ENCODE measurements around the gene RAB4A. TPM values are rescaled to one million over a fixed set of nuclear protein-coding genes. Genes with fewer than 3 reads are reported as not detected.

Gene RAB4A
- total and polyA plus RNA-seq, 9 of the 15 experiments (the other 6 are each of a cell fraction or from before 2014, with no cell fraction given) = 8.3 to 61.0 (median 26.7) TPM

DNA sequence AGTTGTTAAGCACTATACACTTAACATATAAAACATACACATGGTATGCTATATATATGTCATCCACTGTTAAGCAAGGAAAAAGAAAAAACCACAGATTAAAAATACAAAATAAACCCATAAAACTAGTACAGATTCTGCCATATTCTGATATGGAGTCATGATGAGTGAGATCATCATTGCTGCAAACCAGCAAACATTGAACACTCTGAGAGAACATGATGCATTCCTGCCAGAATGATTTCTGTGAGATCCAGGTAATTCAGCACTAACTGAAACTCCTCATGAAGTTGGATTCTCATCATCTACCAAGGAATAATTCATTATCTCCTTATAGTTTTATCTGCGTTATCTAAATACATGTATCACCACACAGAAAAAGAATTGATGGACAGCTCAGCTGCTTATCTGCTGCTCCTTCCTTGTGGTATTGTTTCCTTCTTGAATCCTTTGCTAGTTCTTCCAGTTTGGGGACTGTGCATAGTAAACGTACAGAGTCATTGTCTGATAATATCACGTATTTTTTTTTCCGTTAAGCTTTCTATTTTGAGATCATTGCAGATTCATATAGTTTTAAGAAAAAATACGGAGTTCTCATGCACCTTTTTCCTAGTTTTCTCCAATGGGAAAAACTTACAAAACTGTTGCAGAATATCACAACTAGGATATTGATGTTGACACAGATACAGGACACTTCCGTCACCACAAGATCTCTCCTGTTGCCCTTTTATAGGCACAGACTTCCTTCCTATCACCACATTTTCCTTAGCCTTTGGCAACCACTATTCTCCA lies 9.3 kb downstream of the RAB4A start (continued):
- TF ChIP-seq RERE (CRISPR knock-in tag; IDR thresholded peaks at IDR 0.05; ENCODE audit: borderline replicate concordance) = no peak
- no peak for TF ChIP-seq E2F8 (IDR thresholded peaks at IDR 0.05; ENCODE audit: low read depth, partially characterized antibody)
- TF ChIP-seq KHSRP (IDR thresholded peaks at IDR 0.05) = no peak
- no peak for TF ChIP-seq SNAPC5 (CRISPR knock-in tag; IDR thresholded peaks at IDR 0.05)
- peak; percentile 82 for TF ChIP-seq SMARCA4 (IDR thresholded peaks at IDR 0.05)
- peak; percentile 49; the same call in 1 of the 2 replicates for TF ChIP-seq MAFG (tag; conservative IDR thresholded peaks at IDR 0.05)
- no peak for TF ChIP-seq ZNF584 (CRISPR knock-in tag; IDR thresholded peaks at IDR 0.05; ENCODE audit: low read depth)
- TF ChIP-seq ZNF121 (CRISPR knock-in tag; conservative IDR thresholded peaks at IDR 0.05) = no peak
- no peak for TF ChIP-seq HOMEZ (CRISPR knock-in tag; IDR thresholded peaks at IDR 0.05)
- no peak for TF ChIP-seq PHF20 (IDR thresholded peaks at IDR 0.05; ENCODE audit: partially characterized antibody)
- TF ChIP-seq, protein P1, sequence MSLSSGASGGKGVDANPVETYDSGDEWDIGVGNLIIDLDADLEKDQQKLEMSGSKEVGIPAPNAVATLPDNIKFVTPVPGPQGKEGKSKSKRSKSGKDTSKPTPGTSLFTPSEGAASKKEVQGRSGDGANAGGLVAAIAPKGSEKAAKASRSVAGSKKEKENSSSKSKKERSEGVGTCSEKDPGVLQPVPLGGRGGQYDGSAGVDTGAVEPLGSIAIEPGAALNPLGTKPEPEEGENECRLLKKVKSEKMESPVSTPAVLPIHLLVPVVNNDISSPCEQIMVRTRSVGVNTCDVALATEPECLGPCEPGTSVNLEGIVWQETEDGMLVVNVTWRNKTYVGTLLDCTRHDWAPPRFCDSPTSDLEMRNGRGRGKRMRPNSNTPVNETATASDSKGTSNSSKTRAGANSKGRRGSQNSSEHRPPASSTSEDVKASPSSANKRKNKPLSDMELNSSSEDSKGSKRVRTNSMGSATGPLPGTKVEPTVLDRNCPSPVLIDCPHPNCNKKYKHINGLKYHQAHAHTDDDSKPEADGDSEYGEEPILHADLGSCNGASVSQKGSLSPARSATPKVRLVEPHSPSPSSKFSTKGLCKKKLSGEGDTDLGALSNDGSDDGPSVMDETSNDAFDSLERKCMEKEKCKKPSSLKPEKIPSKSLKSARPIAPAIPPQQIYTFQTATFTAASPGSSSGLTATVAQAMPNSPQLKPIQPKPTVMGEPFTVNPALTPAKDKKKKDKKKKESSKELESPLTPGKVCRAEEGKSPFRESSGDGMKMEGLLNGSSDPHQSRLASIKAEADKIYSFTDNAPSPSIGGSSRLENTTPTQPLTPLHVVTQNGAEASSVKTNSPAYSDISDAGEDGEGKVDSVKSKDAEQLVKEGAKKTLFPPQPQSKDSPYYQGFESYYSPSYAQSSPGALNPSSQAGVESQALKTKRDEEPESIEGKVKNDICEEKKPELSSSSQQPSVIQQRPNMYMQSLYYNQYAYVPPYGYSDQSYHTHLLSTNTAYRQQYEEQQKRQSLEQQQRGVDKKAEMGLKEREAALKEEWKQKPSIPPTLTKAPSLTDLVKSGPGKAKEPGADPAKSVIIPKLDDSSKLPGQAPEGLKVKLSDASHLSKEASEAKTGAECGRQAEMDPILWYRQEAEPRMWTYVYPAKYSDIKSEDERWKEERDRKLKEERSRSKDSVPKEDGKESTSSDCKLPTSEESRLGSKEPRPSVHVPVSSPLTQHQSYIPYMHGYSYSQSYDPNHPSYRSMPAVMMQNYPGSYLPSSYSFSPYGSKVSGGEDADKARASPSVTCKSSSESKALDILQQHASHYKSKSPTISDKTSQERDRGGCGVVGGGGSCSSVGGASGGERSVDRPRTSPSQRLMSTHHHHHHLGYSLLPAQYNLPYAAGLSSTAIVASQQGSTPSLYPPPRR (CRISPR knock-in tag; IDR thresholded peaks at IDR 0.05; ENCODE audit: borderline replicate concordance) = no peak
- no peak for TF ChIP-seq SLC30A9 (CRISPR knock-in tag; IDR thresholded peaks at IDR 0.05)
